Hematopoietic multipotent progenitor cell treated with erythropoietin and hydrocortisone succinate and interleukin-3 and kit ligand, for 6 days (in vitro differentiated cells): ENCODE data around the gene TENM4.

Experiments
- DNase-seq: peaks from one replicate; pipeline ENCODE4 v3.0.0-alpha.2; 2015

The TENM4 gene

DNA sequence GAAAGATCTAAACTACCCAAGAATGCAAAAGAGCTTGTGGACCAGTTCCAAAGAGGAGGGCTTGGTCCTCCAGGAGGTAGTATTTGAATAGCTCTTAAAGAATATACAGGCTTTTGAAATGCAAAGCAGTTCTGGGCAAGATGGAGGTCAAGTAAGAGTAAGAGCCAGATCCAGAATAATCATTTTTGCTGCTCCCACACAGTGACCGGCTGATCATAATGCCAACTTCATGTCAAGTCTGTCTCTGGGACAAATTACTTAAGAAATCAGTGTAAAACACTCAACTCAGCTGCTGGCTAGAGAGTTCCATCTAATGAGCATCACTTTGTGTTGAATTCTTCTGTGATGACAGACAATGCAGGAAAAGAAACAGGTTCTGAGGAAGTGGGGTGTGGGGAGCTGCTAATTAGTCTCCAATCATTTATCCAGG, 615.2 kb downstream of the TENM4 start:
- DNase-seq, result no peak

DNA sequence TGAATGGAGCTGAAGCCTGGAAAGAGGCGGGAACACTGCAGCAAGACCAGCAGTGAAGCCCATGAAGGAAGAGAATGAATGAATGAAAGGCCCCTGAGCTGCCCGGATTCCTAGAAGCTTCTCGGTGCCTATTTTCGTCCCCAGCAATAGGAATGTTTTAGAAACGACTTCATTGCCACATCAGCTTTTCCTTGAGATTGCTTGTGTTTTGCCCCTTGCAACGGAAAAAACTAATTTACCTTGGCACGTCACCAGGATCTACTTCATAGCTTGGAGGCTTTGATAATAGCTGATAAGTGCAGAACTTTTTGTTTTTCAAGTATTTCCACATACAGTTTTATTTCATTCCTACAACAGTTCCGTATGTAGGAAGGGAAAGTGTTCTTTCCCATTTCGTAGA, 617.2 kb downstream of the TENM4 start:
- DNase-seq, result no peak

DNA sequence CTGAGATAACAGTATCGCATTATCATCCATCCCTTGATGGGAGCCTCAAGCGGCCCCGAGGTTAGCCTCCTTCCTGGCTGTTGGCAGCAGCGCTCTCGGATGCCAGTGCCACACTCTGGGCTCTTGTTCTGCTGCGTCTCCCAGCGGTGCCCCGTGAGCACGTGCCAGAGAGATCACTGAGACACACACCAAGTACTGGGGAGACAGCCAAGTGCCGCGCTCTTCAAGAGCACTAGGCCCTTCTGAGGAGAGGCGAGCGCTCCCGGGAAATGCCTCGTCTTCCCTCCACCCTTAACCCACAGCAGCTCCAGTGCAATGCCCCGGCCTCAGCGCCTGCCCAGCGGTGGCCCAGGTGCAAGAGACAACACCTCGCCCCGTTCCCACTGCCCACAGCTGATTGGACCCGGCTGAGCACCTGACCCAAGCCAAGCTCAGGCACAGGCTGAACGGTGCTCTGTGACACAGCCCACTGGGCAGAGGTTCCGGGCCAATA, 617.9 kb downstream of the TENM4 start:
- no peak for DNase-seq

DNA sequence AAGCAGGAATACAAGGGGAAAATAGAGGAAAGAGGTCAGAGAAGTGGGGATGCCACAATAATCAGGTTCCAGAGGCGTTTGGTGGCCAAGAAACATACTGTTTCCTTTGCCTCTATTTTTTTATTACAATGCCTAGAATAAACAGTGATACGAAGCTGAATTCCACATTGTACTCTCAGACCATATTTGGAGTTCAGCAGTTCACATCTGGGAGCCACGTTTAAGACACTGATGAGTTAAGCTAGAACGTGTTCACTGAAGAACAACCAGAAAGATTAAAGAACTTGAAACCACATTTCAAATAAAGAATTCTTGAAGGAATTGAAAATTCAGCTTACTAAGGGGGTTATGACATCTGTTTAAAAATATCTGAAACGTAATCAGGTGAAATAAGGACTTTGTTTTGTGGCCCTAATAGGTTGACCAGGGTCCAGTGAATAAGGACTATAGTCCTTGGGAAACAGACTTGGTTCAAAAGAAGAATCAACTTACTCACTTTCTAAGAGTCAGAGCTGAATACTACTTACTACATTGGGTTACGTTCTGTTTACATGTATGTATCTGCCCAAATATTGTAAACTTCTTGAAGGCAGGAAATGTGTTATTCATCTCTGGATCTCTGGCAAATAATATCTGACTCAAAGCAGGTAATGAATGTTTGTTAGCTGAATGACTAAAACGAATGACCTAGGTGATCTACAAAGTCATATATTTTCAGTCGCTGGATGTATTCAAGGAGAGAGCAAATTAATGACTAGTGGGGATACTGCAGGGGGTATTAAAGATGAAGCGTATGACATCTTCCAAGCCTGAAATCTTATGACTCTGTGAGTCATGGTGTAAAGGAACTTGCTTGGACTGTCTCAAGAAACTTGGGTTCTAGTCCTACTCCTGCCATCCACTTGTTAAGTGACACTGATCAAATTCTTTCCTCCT, 619.2 kb downstream of the TENM4 start:
- DNase-seq, result no peak

DNA sequence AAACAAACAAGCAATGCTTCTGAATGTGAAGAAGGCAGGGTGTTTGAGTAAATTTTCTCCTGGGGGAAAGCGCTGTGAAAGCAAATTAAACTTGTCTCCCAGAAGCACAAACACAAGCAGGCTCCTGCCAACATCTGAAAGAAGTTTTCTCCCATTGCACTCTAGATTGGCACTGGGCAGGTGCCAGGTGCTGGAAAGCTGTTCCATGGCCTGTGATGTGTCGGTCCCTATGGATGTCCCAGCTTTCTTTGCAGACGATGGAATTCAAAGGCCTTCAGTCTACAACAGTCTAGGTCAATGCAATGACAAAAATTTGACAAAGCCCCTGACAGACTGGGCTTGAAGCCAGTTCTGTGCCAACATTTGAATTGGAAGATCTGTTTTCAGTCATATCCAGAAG, 620.1 kb downstream of the TENM4 start:
- DNase-seq, result no peak

GRCh38 chr11:78818201-78818600, 622.6 kb downstream of the TENM4 start:
- no peak for DNase-seq

GRCh38 chr11:78815831-78816230, 625.0 kb downstream of the TENM4 start:
- DNase-seq, result no peak

DNA sequence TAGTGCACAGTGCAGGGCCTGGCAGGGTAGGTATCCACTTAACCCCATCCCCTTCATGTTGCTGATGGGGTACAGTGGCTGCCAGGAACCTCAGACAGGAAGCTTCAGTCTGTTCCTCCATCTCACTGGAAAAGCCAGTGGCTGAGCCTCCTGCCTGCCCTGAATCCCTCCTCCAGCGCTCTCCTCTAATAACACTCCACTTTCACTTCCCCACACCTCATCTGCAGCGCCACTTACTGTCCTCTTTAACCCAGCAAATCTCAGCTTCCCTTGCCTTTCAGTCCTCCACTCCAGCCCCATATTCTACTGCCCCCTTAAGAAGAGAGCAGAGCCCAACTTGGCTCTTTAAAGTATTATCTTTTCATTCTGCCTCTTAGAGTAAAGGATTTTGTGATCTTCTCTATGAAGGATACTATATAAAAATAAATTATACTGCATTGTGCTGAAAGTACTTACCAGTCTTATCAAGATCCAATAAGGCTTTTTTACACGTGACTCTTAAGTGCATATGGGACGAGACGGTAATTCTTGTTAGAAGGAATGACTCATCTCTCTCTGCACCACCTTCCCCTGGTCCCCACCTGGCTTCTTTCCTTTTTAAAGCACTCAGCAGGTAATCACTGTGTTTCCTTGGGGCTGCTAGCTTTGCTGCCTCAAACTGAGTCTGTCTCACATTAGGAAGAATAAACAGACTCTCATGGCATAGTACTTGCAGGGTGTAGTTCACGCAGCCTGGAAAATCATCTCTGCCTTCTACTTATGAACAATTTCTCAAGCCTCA, 628.1 kb downstream of the TENM4 start:
- DNase-seq, result no peak

DNA sequence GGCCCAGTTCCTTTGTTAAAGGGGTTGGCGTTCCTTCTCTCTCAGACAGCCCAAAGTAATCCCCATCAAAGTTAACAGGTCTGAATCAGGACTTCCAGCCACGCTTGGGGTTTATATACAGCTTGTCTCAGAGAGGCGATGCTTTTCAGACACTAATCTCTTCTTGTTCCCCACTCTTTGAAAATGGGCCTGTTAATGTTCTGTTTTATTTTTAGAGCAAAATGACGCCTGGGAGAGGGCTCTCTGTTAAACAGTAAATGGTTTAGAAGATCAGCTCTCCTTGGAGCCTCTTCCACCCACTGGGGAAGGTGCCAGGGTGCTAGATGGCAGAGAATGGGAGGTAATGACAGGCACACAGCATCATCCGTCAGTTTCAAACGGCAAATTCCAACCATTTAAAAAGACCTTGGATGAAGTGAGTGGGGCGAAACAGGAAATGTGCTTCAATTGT, 630.2 kb downstream of the TENM4 start:
- no peak for DNase-seq

DNA sequence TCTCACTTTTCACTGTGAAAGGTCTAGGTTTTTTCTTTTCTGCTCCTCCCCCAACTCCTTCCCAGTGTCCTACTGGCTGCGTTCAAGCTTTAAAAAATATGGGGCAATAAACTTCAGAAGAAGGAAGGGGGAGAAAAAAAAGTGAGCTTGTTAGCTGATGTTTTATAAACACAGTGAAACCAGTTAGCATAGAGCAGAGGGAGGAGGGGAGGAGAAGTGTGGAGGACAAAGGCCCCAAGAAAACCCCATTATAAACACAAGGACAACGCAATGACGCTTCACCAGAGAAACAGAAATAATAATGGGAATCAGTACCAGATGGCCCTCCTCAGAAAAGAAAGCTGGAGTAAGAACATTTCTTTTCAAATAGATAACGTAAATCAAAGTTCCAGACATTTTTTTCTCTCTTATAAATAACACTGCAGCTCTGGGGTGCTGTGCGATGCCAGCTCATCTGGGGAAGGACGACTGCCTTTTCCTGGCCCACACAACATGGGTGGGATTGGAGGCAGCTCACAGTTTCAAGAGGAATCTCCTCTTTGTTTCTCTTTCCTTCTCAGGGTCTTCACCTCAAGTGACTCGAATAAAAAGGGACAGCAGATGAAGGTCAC, 630.8 kb downstream of the TENM4 start:
- no peak for DNase-seq

GRCh38 chr11:78808923-78809322, 631.9 kb downstream of the TENM4 start:
- no peak for DNase-seq

GRCh38 chr11:78807351-78807750, 633.5 kb downstream of the TENM4 start:
- DNase-seq, result no peak

GRCh38 chr11:78806214-78807004, 634.4 kb downstream of the TENM4 start:
- no peak for DNase-seq

DNA sequence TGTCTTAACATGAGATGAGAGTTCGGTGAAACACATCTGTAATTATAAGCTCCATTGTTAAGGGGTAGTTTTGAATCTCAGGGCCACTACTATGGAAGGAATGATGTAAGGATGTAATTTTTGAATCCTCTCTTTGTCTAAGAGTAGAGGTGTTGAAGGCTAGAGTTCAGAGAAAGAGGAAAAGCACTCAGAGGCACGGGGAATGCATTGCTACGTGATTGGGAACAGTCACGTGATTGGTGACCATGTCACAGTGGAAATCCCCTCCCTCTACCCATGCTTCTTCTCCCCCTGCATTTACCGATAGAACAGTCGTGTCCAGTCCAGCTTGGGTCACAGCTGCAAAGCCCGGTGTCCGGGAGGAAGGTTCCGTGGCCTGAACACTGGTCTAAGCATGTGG, 635.8 kb downstream of the TENM4 start:
- no peak for DNase-seq

GRCh38 chr11:78803995-78804394, 636.8 kb downstream of the TENM4 start:
- no peak for DNase-seq

GRCh38 chr11:78802058-78802761, 638.6 kb downstream of the TENM4 start:
- DNase-seq, result no peak

DNA sequence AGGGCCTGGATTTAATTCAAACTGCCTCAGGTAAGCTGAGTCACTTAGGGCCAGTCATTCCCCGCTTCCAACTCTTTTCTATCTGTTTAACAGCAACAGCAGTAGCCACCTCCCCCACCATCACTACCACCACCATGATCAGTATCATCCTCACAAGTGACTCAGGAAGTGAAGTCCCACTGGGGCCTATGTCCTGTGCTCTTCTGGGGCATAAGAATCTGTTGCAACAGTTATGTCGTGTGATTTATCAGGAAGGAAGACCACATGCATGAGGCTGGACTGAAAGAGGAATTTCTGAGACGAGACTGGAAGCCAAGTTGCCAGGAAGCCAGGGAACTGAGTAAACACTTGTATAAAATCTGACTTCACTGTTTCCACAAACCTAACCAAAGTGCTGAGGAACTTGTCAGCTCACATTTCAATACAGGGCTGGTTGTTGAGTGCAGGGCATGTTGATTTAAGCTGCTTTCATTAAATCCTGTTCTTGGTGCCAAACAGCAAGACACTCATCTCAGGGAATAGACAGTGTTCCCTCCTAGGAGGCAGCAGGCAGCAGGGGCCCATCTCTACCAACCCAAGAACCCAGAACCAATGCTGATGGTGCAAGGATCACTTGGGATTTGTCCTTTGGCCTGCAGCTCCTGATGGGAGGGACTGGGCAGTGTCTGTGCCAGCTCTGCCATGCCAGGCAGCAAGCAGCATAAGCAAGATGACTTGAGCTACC, 639.5 kb downstream of the TENM4 start:
- peak; percentile 3 for DNase-seq

DNA sequence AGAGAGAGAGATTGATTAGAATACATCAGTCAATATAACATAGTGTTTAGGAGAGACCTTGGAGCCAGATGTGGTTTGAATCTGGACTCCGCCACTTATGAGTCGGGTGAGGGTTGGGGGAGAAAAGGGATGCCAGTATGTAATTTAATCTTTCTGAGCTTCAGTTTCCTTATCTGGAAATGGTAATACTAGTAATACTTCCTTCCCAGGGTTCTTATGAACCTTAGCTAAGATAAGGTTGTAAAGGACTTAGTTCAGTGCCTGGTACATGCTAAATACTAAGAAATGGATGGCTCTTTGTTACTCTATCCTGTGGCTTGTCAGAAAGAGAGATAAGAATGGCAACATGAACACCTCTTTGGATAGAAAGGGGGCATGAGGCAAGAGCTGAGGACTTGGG, 640.1 kb downstream of the TENM4 start:
- no peak for DNase-seq

DNA sequence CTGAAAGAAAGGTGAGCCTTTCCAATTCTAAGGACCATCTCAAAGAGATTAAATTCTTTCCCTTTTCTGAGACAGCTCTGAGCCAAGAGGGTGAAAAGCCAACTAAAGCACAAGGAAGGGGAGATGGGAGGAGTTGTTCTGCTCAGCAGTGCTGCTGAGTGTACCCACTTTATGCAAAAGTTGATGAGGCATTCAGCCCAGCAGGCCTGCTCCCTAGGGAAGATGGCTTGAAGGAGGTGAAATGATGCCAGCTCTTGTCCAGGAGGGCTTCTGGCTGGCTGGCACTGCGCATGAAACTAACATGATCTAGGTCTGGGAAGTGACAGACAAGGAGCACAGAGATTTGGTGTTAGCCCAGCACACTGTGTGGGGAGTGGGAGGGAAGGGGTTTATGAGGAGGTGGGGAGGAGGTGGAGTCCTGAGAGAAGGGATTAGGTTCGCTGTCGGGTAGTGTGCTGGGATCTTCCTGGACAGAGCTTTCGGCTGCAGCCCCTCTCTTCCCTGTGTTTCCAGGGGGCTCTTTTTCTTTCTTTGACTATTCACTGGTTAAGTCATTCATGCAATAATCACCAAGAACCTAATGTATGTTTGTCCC, 640.6 kb downstream of the TENM4 start:
- no peak for DNase-seq

GRCh38 chr11:78798663-78799062, 642.2 kb downstream of the TENM4 start:
- DNase-seq, result peak; percentile 73

DNA sequence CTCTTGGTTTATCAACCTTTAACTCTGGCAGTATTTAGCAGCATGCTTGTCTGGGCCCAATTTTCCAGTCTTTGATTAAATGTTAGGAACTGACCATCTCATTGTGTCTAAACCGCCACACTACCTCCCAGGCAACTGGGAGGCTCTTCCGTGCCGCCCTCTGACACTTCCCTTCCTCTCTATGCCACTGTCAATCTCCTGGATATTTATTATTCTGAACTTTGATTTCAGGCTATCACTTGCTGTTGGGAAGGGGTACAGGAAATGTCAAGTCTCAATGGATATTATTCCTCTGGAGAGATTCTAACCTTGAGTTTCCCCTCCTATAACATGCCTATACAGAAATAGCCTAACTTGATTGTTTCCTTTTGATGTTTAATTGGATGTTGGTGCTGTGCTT, 643.3 kb downstream of the TENM4 start:
- no peak for DNase-seq
